Loucy (cell line): ENCODE results near the gene FLCN.

Experiments
- EZH2phosphoT487 ChIP-seq: fragments of 200-600 bp; IDR thresholded peaks from 2 replicates; pipeline ENCODE4 v1.6.1; 2018; ENCODE audit warnings: antibody characterized with exemption, mild to moderate bottlenecking, moderate library complexity, borderline replicate concordance
- TF ChIP-seq, protein P1 (sequence below): fragments of 200-600 bp; sonication (generic); conservative IDR thresholded peaks from 2 replicates; pipeline ENCODE4 v1.5.1; 2014; ENCODE audit warnings: mild to moderate bottlenecking, antibody characterized with exemption, low read length

DNA sequence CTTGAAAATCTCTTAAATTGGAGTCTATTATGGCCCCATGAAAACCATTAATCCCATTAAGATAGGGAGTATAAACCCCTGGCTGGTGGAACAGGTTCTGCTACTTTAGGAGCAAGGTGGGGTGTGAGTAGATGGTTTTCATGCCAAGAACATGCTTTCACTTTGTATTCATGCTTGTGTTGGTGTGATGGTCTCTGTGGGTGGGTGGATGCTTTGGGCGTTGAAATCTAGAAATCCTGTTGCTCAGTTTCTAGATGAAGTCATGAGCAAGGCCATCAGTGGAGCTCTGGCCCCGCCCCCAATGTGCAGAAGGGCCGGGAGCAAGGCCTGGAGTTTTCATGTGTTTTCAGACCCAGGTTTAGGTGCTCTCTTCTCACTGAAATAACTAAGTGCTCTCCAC, 50.9 kb downstream of the FLCN start:
- TF ChIP-seq, protein P1, sequence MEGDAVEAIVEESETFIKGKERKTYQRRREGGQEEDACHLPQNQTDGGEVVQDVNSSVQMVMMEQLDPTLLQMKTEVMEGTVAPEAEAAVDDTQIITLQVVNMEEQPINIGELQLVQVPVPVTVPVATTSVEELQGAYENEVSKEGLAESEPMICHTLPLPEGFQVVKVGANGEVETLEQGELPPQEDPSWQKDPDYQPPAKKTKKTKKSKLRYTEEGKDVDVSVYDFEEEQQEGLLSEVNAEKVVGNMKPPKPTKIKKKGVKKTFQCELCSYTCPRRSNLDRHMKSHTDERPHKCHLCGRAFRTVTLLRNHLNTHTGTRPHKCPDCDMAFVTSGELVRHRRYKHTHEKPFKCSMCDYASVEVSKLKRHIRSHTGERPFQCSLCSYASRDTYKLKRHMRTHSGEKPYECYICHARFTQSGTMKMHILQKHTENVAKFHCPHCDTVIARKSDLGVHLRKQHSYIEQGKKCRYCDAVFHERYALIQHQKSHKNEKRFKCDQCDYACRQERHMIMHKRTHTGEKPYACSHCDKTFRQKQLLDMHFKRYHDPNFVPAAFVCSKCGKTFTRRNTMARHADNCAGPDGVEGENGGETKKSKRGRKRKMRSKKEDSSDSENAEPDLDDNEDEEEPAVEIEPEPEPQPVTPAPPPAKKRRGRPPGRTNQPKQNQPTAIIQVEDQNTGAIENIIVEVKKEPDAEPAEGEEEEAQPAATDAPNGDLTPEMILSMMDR, result no peak
- TF ChIP-seq EZH2phosphoT487, result no peak
